MM.1S (cell line): ENCODE results near the gene DTX3.
"Not testable (repeated sequence)": the region's sequence is repeated elsewhere in the genome, so short reads cannot be mapped to it uniquely, and the experiment has no call there.

Experiments used
- CTCF ChIP-seq: fragments of 300-600 bp; sonication (generic); IDR thresholded peaks from 2 replicates; pipeline ENCODE4 v1.5.1; 2016; ENCODE audit warnings: antibody characterized with exemption, low read length, mixed read lengths
- EZH2 ChIP-seq: fragments of 300-600 bp; sonication (generic); optimal IDR thresholded peaks from 2 replicates; pipeline ENCODE3; 2017; ENCODE audit warnings: low read depth, mild to moderate bottlenecking, antibody characterized with exemption, low read length, mixed read lengths

DNA sequence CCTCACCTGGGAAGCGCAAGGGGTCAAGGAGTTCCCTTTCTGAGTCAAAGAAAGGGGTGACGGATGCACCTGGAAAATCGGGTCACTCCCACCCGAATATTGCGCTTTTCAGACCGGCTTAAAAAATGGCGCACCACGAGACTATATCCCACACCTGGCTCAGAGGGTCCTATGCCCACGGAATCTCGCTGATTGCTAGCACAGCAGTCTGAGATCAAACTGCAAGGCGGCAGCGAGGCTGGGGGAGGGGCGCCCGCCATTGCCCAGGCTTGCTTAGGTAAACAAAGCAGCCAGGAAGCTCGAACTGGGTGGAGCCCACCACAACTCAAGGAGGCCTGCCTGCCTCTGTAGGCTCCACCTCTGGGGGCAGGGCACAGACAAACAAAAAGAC, 42.0 kb downstream of the DTX3 start:
- TF ChIP-seq CTCF, EZH2: not testable (repeated sequence)
